Adipose tissue (tissue), 3 donors: ENCODE results near the gene ERAP2. TPM values are rescaled to one million over a fixed set of nuclear protein-coding genes. Genes with fewer than 3 reads are reported as not detected.
"Not testable (repeated sequence)": the region's sequence is repeated elsewhere in the genome, so short reads cannot be mapped to it uniquely, and the experiment has no call there.

Experiments
- H3K27ac ChIP-seq: one replicate; pipeline ENCODE4 v1.5.1; 2013; ENCODE audit warnings: low read depth, low read length
- WGBS, 3 donors: extraction: QIAGEN DNeasy Blood & Tissue Kit; methylation state at CpG; one replicate each; pipeline ENCODE4 v1.1.7; 2013; 5-methylcytosine and 5-hydroxymethylcytosine counted together
- polyA plus RNA-seq, 3 donors: library from polyadenylated mRNA; stranded (reverse); fragments of 200-250 nt; gene quantifications; one replicate each; pipeline ENCODE4 v1.2.3, GENCODE V29; 2013
- donor health status: healthy with polysubstance abuse.
- donor health status: Bipolar disorder and iron deficiency.
- donor health status: healthy.

Gene ERAP2
- polyA plus RNA-seq, 3 donors, result 0.77 to 4.0 (median 1.8) TPM

GRCh38 chr5:96920744-96921355 is 44.5 kb downstream of the ERAP2 start:
- WGBS, 3 donors, result 70 to 77% (median 76%) methylated on average over 3 of the region's 3 CpGs
- H3K27ac ChIP-seq, result no peak overlapping the region

- H3K27ac ChIP-seq, result no peak overlapping the region
- WGBS, 3 donors, result 80 to 95% (median 93%) methylated on average over 12 of the region's 12 CpGs
These were observed 46.4 kb downstream of the ERAP2 start for GRCh38 chr5:96922499-96923244.

- WGBS, 3 donors, result 29 to 67% (median 62%) methylated on average over 3 of the region's 3 CpGs
- H3K27ac ChIP-seq, result no peak overlapping the region
These were observed 47.7 kb downstream of the ERAP2 start for GRCh38 chr5:96924016-96924443.

GRCh38 chr5:96926276-96926675 is 50.0 kb downstream of the ERAP2 start:
- 76 to 85% (median 85%) methylated on average over 1 of the region's 1 CpG for WGBS, 3 donors
- no peak overlapping the region for H3K27ac ChIP-seq

- no peak overlapping the region for H3K27ac ChIP-seq
These were observed 50.7 kb downstream of the ERAP2 start for GRCh38 chr5:96927008-96927407.

- H3K27ac ChIP-seq, result no peak overlapping the region
- 86 to 88% (median 87%) methylated on average over 7 of the region's 7 CpGs for WGBS, 3 donors
These were observed 52.8 kb downstream of the ERAP2 start for GRCh38 chr5:96928931-96929708.

- H3K27ac ChIP-seq, result no peak overlapping the region
- 86 to 92% (median 91%) methylated on average over 3 of the region's 3 CpGs for WGBS, 3 donors
These were observed 53.8 kb downstream of the ERAP2 start for GRCh38 chr5:96930058-96930457.

GRCh38 chr5:96930589-96930988 is 54.3 kb downstream of the ERAP2 start:
- H3K27ac ChIP-seq, result no peak overlapping the region
- 96 to 97% (median 97%) methylated on average over 3 of the region's 3 CpGs for WGBS, 3 donors

GRCh38 chr5:96931037-96931436 is 54.7 kb downstream of the ERAP2 start:
- not testable (repeated sequence) for H3K27ac ChIP-seq
- 92 to 97% (median 96%) methylated on average over 2 of the region's 2 CpGs for WGBS, 3 donors

GRCh38 chr5:96931605-96932004 is 55.3 kb downstream of the ERAP2 start:
- WGBS, 3 donors, result 33 to 76% (median 41%) methylated on average over 1 of the region's 1 CpG
- H3K27ac ChIP-seq, result no peak overlapping the region

GRCh38 chr5:96932026-96932425 is 55.7 kb downstream of the ERAP2 start:
- H3K27ac ChIP-seq, result no peak overlapping the region
- 78 to 85% (median 82%) methylated on average over 5 of the region's 5 CpGs for WGBS, 3 donors

GRCh38 chr5:96933764-96934707 is 57.7 kb downstream of the ERAP2 start:
- H3K27ac ChIP-seq, result peak overlapping the region; percentile 82
- WGBS, 3 donors, result 14 to 16% (median 14%) methylated on average over 13 of the region's 13 CpGs

GRCh38 chr5:96934708-96935558 is 58.6 kb downstream of the ERAP2 start:
- WGBS, 3 donors, result 0 to 1% (median 0%) methylated on average over 69 to 80 of the region's 80 CpGs
- H3K27ac ChIP-seq, result peak overlapping the region; percentile 82

- peak within 1 kb of the TSS; percentile 82 for H3K27ac ChIP-seq
- WGBS, 3 donors, result 0% methylated on average over 77 to 79 of the region's 79 CpGs
These were observed 59.5 kb downstream of the ERAP2 start, which contains the start of gene LNPEP for GRCh38 chr5:96935559-96936430. Gene LNPEP (plus strand): TSS chr5:96936080. CDS start chr5:96936156, 76 bp downstream.

- peak overlapping the region; percentile 62 for H3K27ac ChIP-seq
- 0% methylated on average over 25 to 27 of the region's 27 CpGs for WGBS, 3 donors
These were observed 60.4 kb downstream of the ERAP2 start for GRCh38 chr5:96936431-96937320.

GRCh38 chr5:96940586-96940985 is 64.3 kb downstream of the ERAP2 start:
- whole genome bisulfite sequencing, 3 donors, result 77 to 87% (median 85%) methylated on average over 3 of the region's 3 CpGs
- H3K27ac ChIP-seq, result no peak overlapping the region
